Mesenteric fat pad (tissue), 1 donor: ENCODE data around the gene PMAIP1. TPM values are rescaled to one million over a fixed set of nuclear protein-coding genes. Genes with fewer than 3 reads are reported as not detected.
"Not testable (repeated sequence)": the region's sequence is repeated elsewhere in the genome, so short reads cannot be mapped to it uniquely, and the experiment has no call there.

Experiments
- DNase-seq: peaks from one replicate; pipeline ENCODE4 v3.0.0-alpha.2; 2020; ENCODE audit warnings: low spot score
- long read RNA-seq: library from polyadenylated mRNA; unstranded; transcript quantifications from one replicate; pipeline ENCODE4 v2.0.0, GENCODE V29; 2020
- total RNA-seq: library from RNA; stranded (reverse); fragmentation: NEBNext Ultra II Directional; extraction: Animal tissue kit (Norgen Biotek cat#: 25700); gene quantifications from one replicate; pipeline ENCODE4 v1.2.1, GENCODE V29; 2021
- donor health status: DM: yes; HTN: yes; CAD: no.

PMAIP1 gene
- 0.87 TPM for total RNA-seq
- long read RNA-seq, partial matches to known transcripts, result 0 of 2 reads
- long read RNA-seq, other reads (novel, unspliced or antisense), result 0 of 2 reads

DNA sequence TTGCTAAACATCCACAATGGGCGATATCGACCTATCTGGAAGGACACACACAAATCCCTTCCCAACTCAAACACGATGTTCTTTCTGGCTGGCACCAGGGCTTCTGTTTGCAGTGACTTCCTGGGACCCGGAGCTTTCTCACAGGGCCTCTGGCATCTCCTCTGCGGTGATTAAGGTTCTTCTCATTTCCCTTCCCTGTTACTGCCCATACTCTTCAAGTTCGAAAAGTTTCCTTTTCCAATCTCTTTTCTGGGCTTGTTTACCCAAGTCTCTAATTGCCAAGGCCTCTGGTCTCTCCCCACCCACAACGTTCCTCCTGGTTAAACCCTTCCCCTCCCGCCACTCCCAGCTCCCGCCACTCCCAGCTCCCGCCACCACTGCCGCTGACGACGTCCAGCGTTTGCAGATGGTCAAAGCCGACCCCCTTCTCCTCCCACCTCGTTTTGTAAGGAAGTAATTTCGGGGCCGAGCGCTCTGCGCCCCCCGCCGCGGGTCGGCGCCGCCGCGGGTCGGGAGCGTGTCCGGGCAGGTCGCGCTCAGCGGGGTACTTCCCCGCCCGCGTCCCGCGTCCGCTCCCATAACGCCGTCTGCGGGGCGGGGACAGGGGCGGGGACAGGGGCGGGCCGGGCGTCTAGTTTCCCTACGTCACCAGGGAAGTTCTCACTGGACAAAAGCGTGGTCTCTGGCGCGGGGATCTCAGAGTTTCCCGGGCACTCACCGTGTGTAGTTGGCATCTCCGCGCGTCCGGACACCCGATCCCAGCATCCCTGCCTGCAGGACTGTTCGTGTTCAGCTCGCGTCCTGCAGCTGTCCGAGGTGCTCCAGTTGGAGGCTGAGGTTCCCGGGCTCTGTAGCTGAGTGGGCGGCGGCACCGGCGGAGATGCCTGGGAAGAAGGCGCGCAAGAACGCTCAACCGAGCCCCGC lies at the start of gene PMAIP1:
Gene PMAIP1, plus strand, starts transcription at position 699 of the 924 bp plus-strand sequence. Its CDS starts 182 bp downstream, at position 881.
- DNase-seq, result peak; percentile 92

- DNase-seq, result no peak
Observed at GRCh38 chr18:59851784-59852399, 47.9 kb upstream of the PMAIP1 start.

DNA sequence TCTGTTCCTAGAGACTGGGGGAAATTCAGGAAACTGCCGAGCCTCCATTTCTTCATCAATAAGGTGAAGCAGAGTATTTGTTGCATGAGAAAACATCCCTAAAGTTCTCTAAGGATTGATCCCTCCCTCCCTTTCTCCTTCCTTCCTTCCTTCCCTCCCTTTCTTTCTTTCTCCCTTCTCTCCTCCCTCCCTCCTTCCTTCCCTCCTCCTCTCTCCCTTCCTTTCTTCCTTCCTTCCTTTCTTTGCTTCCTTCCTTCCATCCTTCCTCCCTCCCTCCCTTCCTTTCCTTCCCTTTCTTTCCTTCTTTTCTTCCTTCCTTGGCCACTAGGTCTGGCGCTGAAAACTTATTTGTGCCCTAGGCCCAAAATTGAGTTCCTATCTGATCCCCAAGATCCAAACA lies 47.2 kb upstream of the PMAIP1 start:
- DNase-seq, result no peak

DNA sequence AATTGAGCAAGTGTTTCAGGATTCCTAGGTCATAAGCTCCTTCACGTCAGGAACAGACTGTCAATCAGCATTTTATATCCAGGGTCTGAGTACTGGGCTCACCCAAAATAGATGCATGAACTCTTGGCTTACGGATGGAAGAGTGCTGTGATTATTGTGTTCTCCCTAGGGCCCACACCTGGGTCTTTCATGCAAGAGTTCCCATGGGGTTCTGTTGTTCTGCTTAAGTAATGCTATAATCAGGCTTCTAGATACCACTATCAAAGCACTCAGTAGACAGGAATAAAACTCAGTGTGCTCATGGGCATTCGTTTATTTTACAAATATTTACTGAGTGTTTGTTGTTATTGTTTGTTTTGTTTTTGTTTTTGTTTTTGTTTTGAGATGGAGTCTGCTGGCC lies 46.4 kb upstream of the PMAIP1 start:
- DNase-seq, result no peak

- not testable (repeated sequence) for DNase-seq
Observed at GRCh38 chr18:59853988-59854387, 45.8 kb upstream of the PMAIP1 start.

DNA sequence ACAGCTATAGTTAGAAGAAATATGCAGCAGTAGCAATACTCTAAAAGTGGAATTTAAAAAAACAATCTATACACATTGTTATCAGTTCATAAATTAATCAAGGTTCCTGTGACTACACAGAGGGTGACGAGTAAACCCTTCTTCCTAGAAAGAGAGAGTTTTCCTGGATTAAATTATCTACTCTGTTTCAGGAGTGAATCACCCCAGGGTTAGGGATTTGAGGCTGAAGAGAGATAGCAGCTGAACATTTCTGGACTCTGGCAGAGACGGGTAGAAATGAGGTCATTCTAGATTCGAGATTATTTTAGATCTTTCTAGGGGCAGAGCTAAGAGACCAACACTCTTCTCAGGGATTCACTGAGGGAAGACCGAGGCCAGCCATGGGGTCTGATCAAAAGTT lies 38.8 kb upstream of the PMAIP1 start:
- DNase-seq, result no peak

DNA sequence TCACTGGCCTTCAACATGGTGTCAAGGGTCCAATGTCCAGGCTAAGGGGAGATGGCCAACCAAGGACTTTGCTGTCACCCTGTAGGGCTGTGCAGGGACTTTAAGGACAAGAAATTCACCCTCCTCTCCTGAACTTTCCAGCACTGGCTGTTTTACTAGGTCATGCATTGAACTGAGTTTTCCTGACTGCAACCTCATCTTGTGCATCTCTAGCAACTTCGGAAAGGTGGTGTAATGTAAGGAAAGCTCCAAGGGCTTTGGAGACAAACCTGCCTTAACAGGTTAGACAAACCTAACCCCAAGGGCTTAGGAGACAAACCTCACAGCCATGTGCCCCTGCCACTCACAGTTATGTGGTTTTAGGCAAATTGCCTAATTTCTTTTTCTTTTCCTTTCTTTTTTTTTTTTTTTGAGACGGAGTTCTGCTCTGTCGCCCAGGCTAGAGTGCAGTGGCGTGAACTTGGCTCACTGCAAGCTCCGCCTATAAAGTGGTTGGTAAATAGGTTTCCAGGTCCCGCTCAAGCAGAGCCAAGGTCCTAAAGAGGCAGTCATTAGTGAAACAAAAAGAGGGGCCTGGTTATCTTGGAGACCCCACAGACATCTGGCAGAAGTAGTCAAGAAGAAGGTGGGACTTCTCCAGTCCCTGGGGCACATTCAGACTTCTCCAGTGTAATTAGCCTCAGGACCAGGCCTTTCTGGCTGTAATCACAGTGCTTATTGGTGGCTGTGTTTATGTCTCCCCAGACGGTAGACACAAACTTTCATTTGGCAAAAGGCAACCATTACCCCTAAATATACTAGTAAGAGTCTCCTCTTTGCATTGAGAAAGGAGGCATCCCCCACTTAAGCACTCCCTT lies 37.6 kb upstream of the PMAIP1 start:
- no peak for DNase-seq

DNA sequence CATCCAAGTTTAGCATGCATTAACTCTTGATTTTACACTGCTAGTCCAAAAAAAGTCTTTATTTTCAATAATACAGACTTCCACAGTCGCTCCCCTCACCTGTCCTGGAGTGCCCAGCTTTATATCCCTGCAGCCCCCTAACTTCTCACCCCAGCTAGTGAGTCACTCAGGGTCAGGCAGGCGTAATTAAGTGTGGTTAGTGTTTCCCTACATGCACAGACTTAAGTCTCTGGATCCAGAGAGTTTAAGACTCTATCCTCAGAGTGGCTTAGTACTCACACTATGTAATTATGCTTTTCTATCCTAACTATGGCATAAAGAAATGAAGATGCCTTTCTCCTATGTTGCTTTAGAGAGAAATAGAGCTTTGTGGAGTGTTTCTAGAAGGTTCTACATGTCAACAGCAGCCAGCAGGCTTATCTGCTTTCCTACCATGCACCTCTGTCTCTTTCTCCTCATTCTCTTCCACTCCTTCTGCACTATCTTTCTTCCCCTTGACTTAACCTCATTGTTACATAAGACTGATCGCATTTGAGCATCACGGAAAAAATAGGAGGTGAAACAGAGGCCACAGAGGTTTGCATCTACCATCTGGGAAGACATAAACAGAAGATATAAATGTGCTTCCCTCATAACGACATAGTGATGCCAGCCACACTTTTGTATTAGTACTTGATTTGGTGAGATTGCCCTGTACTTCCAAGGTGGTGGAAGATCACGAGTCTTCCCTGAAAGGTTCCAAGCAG lies 34.4 kb upstream of the PMAIP1 start:
- DNase-seq, result no peak

DNA sequence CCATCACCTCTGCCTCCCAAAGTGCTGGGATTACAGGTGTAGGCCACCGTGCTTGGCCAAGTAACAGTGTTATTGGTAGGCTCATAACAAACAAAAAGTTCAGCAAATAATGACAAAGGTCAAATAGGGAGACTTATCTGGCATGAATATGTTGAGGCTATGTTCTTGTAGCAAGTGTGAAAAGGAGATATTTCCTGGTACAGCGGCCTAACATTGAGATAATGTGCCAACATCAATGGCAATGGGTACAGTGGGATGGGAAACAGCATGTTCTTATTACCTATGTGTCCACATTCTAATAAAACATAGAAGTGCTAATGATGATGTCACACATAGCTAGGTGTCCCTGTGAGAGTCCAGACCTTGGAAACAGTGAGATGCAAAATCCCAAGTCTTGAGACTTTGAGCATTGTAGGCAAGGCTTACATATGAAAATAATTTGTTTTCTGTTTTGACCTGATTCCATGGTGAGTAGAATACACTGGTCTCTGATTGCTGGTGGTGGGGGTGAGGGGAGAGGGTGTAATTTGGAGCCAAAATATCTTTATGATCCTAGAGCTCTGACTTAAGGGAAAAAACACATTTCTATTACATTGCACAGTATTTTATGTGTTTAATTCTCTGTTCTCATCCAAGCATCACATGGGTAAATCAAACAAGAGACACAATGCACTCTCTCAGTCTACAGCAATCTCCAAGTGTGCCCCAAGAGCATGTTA lies 33.1 kb upstream of the PMAIP1 start:
- no peak for DNase-seq

- DNase-seq, result no peak
Observed at GRCh38 chr18:59867337-59868104, 32.3 kb upstream of the PMAIP1 start.

GRCh38 chr18:59870623-59871130 lies 29.1 kb upstream of the PMAIP1 start:
- DNase-seq, result no peak

GRCh38 chr18:59871711-59872362 lies 28.0 kb upstream of the PMAIP1 start:
- DNase-seq, result no peak

- DNase-seq, result no peak
Observed at GRCh38 chr18:59873641-59874040, 26.2 kb upstream of the PMAIP1 start.

- DNase-seq, result no peak
Observed at GRCh38 chr18:59874166-59874565, 25.6 kb upstream of the PMAIP1 start.

- no peak for DNase-seq
Observed at GRCh38 chr18:59876310-59876626, 23.5 kb upstream of the PMAIP1 start.

DNA sequence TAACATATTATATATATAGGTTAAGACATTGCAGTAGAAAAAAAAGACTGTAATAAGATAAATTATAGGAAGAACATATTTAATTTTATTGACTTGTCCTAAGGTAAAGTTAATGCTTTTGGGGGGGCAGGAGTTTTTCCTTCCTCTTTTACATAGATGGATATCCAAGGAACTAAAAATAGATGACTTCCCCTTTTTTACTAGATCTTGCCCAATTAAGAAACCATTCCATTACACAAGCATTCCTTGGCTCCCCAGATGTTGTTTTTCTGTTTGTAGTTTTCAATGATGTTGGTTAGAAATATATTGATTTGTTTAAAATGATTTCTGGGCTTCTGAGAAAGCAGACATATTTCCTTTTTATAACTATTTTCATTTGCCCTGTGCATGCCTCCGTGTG lies 22.4 kb upstream of the PMAIP1 start:
- DNase-seq, result no peak

- no peak for DNase-seq
Observed at GRCh38 chr18:59878644-59879043, 21.2 kb upstream of the PMAIP1 start.

DNA sequence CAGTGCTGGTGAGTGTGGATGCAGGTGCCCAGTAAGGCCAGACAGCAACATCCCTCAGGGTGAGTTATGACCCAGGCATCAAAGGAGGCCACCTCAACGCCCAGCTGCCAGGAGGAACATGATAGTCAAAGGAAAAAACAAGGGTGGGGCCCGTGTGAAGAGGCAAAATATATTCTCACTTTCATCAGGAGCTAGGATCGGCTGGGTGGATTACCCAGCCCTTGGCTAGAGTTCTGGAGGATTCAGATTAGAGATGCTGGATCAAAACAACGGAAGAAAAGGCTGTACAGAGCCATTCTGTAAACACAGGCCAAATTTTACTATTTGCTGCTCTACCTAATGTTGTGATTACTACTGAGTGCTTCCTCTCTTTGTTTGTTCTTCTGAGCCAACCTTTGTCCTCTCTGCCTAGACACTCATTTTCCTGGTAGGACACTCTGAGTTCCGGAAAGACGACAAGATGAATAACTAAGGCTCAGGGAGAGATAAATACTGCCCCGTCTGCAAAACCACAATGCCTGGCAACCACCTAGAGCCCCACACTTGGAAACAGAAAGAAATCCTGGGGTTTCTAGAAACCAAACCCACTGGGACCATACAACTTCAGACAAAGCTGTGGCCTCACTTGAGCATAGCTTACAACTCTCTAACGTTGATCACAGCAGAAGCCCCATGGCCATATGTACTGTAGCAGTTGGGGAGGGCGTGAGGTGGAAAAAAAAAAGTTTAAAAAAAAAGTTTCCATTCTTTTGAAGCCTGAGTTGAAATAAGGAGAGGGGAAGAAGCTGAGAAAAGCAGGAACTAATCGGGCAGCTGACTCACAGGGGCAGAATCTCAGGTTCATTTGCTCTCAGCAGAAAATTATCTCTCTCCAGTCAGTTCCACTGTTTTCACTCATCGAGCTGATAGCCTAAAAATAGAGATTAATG lies 17.8 kb upstream of the PMAIP1 start:
- no peak for DNase-seq
